ENCODE measurements around the gene TEF. TPM values are rescaled to one million over a fixed set of nuclear protein-coding genes. Genes with fewer than 3 reads are reported as not detected.

TEF gene
- total RNA-seq, 4 donors from 2014 or later, result 26.1 to 50.7 (median 37.0) TPM

- Histone ChIP-seq H3K9me3 (no peaks in the 10 kb centered on the region), H3K27me3 (no peaks in the 10 kb centered on the region), H3K27ac (no peak overlapping the region), H3K4me3 (no peak overlapping the region), H3K36me3 (peaks cover 0 to 100% of the 10 kb centered on the region in 2 donors), H3K4me1 (no peaks in the 10 kb centered on the region)
- 80 to 100% methylated on average over 1 to 6 of the region's 18 CpGs for WGBS, 2 donors (ENCODE audit: low coverage in 1 of 2)
- no peak for ATAC-seq
- no peak for TF ChIP-seq POLR2AphosphoS5 (IDR thresholded peaks at IDR 0.05)
- no peak for TF ChIP-seq EP300 (IDR thresholded peaks at IDR 0.05)
- no peak for TF ChIP-seq CTCF (IDR thresholded peaks at IDR 0.05)
- TF ChIP-seq POLR2A (IDR thresholded peaks at IDR 0.05), result no peak
Measured at GRCh38 chr22:41343300-41343699, 38.4 kb upstream of the TEF start.

- Histone ChIP-seq H3K36me3 (peaks cover 0 to 100% of the 10 kb centered on the region in 2 donors), H3K4me3 (no peak overlapping the region), H3K27ac (no peak overlapping the region), H3K9me3 (no peaks in the 10 kb centered on the region), H3K27me3 (no peaks in the 10 kb centered on the region), H3K4me1 (no peaks in the 10 kb centered on the region)
- WGBS, 2 donors (ENCODE audit: low coverage in 1 of 2), result 98% methylated on average over 5 of the region's 9 CpGs; no CpG with 5 or more reads in 1 of the 2 donors
- no peak for ATAC-seq
- TF ChIP-seq POLR2A (IDR thresholded peaks at IDR 0.05) (no peak), EP300 (IDR thresholded peaks at IDR 0.05) (no peak), CTCF (IDR thresholded peaks at IDR 0.05) (no peak)
Measured at GRCh38 chr22:41343717-41344116, 38.0 kb upstream of the TEF start.

GRCh38 chr22:41344189-41344788, 37.5 kb upstream of the TEF start:
- WGBS, 2 donors (ENCODE audit: low coverage in 1 of 2), result 81 to 100% methylated on average over 1 to 3 of the region's 11 CpGs
- Histone ChIP-seq H3K27ac (no peak overlapping the region), H3K36me3 (peaks cover 0 to 100% of the 10 kb centered on the region in 2 donors), H3K4me1 (no peaks in the 10 kb centered on the region), H3K27me3 (no peaks in the 10 kb centered on the region), H3K4me3 (no peak overlapping the region), H3K9me3 (no peaks in the 10 kb centered on the region)
- no peak for ATAC-seq
- TF ChIP-seq POLR2A (IDR thresholded peaks at IDR 0.05) (no peak), POLR2AphosphoS5 (IDR thresholded peaks at IDR 0.05) (no peak), EP300 (IDR thresholded peaks at IDR 0.05) (no peak), CTCF (IDR thresholded peaks at IDR 0.05) (no peak)

DNA sequence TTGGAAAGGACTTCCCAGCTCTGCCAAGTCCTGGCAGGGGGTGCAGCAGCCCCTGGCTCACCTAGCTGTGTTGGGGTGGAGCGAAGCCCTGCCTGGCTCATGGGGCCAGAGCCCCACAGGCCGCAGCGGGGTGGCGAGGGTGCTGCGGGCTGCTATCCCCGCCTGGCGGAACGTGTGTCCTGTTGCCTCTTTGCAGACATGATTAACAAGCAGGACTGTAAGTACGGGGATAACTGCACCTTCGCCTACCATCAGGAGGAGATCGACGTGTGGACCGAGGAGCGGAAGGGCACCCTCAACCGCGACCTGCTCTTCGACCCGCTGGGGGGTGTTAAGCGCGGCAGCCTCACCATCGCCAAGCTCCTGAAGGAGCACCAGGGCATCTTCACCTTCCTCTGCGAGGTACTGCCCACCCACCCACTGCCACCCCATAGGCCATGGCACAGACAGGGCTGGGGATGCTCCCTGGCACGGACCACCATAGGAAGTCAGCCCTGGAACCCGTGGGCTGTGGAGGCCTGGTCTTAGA, 35.9 kb upstream of the TEF start:
- no peaks in the 10 kb centered on the region for H3K27me3 ChIP-seq
- no peak overlapping the region for H3K27ac ChIP-seq
- no peak for ATAC-seq
- WGBS, 2 donors (ENCODE audit: low coverage in 1 of 2), result 60 to 73% methylated on average over 1 to 2 of the region's 24 CpGs
- peaks cover 0 to 4% (median 0%) of the 10 kb centered on the region in 3 donors for H3K4me1 ChIP-seq
- TF ChIP-seq CTCF (IDR thresholded peaks at IDR 0.05) (no peak), POLR2AphosphoS5 (IDR thresholded peaks at IDR 0.05) (no peak), EP300 (IDR thresholded peaks at IDR 0.05) (no peak), POLR2A (IDR thresholded peaks at IDR 0.05) (no peak)
- no peaks in the 10 kb centered on the region for H3K9me3 ChIP-seq
- peaks cover 0 to 100% of the 10 kb centered on the region in 2 donors for H3K36me3 ChIP-seq
- no peak overlapping the region for H3K4me3 ChIP-seq
